Omental fat pad (tissue), 4 donors: Measurements from ENCODE around the gene RNF111. TPM values are rescaled to one million over a fixed set of nuclear protein-coding genes. Genes with fewer than 3 reads are reported as not detected.

Source experiments
- ATAC-seq: fragments of 150-250 bp; one replicate; pipeline ENCODE4 v1.9.1; 2016; ENCODE audit warnings: mild to moderate bottlenecking, moderate library complexity; ENCODE audit not compliant: low FRiP score
- DNase-seq: peaks from one replicate; pipeline ENCODE4 v3.0.0-alpha.2; 2019; ENCODE audit warnings: low spot score
- total RNA-seq, 4 donors: library from RNA; depleted of rRNA; stranded (reverse); fragments of >200 nt; gene quantifications; one replicate each; pipeline ENCODE4 v1.1.0, GENCODE V29; 2016
- TF ChIP-seq, protein P1 (sequence below), 3 donors: fragments of 450-650 bp; IDR thresholded peaks; one replicate each; pipeline ENCODE4 v1.5.1; 2016 to 2017; ENCODE audit warnings: antibody characterized with exemption in 3 of 3, mild to moderate bottlenecking in 3 of 3, moderate library complexity in 2 of 3

Gene RNF111
- total RNA-seq, 4 donors from 2014 or later = 15.4 to 28.7 (median 24.1) TPM

DNA sequence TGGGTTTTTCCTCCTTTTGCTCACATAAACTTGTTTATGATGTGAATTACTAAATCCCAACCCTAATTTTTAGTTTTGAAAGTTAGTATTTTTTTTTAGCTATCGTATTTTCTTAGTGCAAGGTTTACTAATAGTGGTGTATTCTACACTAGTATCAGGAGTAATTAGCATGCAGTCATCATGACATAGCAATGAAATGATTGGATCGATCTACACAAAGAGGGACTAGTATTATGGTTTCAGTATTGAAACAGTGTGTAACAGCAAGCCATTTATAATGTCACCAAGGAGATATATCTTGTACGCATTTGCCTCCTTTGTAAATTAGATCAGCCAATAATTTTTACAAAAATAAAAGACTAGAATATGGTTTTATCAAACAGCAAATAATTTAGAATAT, 38.7 kb downstream of the RNF111 start:
- ATAC-seq = no peak
- no peak for DNase-seq

DNA sequence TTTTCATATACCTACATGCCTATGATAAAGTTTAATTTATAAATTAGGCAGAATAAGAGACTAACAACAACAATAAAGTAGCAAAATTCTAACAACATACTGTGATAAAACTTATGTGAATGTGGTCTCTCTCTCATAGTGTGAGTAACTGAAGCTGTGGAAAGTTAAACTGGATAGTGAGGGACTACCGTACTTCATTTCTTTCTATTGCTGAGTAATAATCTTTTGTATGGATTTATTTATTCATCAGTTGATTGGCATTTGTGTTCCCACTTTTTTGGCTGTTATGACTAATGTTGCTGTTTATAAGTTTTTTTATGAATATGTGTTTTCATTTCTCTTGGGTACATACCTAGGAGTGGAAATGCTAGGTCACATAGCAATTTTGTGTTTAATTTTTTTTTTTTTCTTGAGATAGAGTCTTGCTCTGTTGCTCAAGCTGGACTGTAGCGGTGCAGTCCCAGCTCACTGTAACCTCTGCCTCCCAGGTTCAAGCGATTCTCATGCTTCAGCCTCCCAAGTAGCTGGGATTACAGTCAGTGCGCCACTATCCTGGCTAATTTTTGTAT, 41.0 kb downstream of the RNF111 start:
- TF ChIP-seq, protein P1, sequence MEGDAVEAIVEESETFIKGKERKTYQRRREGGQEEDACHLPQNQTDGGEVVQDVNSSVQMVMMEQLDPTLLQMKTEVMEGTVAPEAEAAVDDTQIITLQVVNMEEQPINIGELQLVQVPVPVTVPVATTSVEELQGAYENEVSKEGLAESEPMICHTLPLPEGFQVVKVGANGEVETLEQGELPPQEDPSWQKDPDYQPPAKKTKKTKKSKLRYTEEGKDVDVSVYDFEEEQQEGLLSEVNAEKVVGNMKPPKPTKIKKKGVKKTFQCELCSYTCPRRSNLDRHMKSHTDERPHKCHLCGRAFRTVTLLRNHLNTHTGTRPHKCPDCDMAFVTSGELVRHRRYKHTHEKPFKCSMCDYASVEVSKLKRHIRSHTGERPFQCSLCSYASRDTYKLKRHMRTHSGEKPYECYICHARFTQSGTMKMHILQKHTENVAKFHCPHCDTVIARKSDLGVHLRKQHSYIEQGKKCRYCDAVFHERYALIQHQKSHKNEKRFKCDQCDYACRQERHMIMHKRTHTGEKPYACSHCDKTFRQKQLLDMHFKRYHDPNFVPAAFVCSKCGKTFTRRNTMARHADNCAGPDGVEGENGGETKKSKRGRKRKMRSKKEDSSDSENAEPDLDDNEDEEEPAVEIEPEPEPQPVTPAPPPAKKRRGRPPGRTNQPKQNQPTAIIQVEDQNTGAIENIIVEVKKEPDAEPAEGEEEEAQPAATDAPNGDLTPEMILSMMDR (IDR thresholded peaks at IDR 0.05) = no peak
- DNase-seq (no peak), ATAC-seq (no peak)

More for the DNA sequence above, 38.7 kb downstream of the RNF111 start:
- TF ChIP-seq, protein P1 (IDR thresholded peaks at IDR 0.05) = no peak

DNA sequence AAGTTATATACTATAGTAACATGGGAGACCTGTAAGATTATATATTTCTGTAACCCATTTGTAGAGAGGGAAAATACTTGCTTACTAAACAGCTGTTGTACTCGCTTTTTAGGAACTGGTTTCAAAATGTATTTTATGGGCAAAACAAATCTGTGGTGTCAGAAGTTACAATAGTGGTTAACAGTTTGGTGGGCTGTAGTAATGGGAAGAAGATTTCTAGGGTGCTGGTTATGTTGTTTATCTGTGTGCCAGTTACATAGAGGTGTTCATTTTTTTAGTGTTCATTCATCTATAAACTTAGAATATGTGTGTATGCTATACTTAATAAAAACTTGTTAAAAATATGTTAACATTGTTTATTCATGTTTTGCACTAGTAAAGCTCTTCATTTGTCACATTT, 42.1 kb downstream of the RNF111 start:
- TF ChIP-seq, protein P1 (IDR thresholded peaks at IDR 0.05) = no peak
- no peak for ATAC-seq
- DNase-seq = no peak

DNA sequence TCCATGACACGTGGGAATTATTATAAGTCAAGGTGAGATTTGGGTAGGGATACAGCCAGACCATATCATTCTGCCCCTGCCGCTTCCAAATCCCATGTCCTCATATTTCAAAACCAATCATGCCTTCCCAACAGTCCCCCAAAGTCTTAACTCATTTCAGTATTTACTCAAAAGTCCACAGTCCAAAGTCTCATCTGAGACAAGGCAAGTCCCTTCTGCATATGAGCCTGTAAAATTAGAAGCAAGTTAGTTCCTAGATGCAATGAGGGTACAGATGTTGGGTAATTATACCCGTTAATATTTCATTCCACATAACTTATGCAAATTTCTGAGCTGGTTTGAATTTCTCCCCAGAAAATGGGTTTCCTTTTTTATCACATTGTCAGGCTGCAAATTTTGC, 47.7 kb downstream of the RNF111 start:
- TF ChIP-seq, protein P1 (IDR thresholded peaks at IDR 0.05) = no peak
- no peak for DNase-seq
- no peak for ATAC-seq

DNA sequence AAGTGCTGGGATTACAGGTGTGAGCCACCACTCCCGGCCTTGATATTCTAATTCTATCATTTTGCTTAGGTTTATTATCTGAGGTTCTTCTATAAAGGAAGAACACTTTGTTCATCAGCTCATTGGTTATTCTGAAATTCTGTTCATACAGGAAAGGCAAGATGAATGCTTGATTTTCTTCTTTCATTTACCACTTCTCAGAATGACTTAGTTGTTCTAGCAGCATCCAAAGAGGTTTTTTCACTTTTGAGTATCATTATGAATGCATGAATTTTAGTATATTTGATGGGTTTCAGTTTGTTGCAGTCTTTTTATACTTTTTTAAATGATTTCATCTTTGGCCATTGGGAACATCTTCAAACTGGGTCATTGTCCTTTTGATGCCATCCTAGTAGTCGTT, 51.8 kb downstream of the RNF111 start:
- ATAC-seq = no peak
- DNase-seq = no peak
- TF ChIP-seq, protein P1 (IDR thresholded peaks at IDR 0.05) = no peak

DNA sequence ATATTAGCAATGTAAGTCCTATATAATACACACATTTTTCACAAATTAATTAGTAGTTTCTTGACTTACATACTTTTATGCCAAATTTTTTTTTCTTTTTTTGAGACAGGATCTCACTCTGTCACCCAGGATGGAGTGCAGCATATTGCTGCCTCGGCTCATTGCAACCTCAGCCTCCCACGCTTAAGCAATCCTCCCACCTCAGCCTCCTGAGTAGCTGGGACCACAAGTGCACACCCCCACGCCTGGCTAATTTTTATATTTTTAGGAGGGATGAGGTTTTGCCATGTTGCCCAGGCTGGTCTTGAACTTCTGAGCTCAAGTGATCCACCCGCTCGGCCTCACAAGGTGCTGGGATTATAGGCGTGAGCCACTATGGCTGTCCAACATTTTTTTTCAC, 54.6 kb downstream of the RNF111 start:
- no peak for ATAC-seq

DNA sequence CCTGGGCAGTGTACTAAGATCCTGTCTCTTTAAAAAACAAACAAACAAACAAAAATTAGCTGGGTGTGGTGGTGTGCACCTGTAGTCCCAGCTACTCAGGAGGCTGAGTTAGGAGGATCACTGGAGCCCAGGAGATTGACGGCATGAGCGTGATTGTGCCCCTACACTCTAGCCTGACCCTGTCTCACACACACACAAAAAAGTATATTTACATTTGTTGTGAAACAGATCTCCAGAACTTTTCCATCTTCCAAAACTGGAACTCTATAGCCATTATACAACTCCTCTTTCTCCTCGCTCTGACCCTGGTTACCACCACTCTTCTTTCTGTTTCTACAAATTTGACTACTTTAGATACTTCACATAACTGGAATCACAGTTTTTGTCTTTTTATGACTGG, 61.4 kb downstream of the RNF111 start:
- no peak for ATAC-seq

More for the DNA sequence above, 54.6 kb downstream of the RNF111 start:
- DNase-seq = no peak
- TF ChIP-seq, protein P1 (IDR thresholded peaks at IDR 0.05) = no peak

More for the DNA sequence above, 61.4 kb downstream of the RNF111 start:
- DNase-seq = no peak
- TF ChIP-seq, protein P1 (IDR thresholded peaks at IDR 0.05) = no peak
